H1 (cell line): ENCODE results near the gene HEBP2. TPM values are rescaled to one million over a fixed set of nuclear protein-coding genes. Genes with fewer than 3 reads are reported as not detected.

ENCODE experiments used
- CTCF ChIA-PET: fragments of 300-600 bp; sonication (Branson Sonifier 250); formaldehyde crosslinking; loops from one replicate; lab custom pipeline; 2021; ENCODE audit not compliant: partially characterized antibody; lab: Charles Lee
- POLR2A ChIA-PET: fragments of 300-600 bp; sonication (Branson Sonifier 250); formaldehyde crosslinking; loops from one replicate; lab custom pipeline; 2021; ENCODE audit warnings: inconsistent platforms; ENCODE audit not compliant: partially characterized antibody; lab: Charles Lee
- DNase-seq, 2 experiments: peaks; one replicate each; pipeline versions ENCODE4 v3.0.0 to v3.0.0-alpha.2; 2010 to 2022; ENCODE audit warnings: low spot score in 2 of 2, low read depth in 1 of 2, mixed read lengths in 1 of 2
- FAIRE-seq: peaks from 2 replicates; lab custom pipeline; 2011; peaks lifted over from hg19 to GRCh38; lab: Jason Lieb, UNC
- H2AFZ ChIP-seq: 2 replicates; pipeline ENCODE4 v1.8.1; 2012; ENCODE audit warnings: low read length, inconsistent platforms
- H2AK5ac ChIP-seq: 2 replicates; pipeline ENCODE4 v1.6.1; 2013; ENCODE audit warnings: low read depth, low read length
- H2BK120ac ChIP-seq: replicated peaks from 2 replicates; pipeline ENCODE3; 2013; ENCODE audit warnings: low read depth, low read length, inconsistent platforms
- H2BK12ac ChIP-seq: 2 replicates; pipeline ENCODE4 v1.6.1; 2013; ENCODE audit warnings: low read depth, low read length
- H2BK15ac ChIP-seq: 2 replicates; pipeline ENCODE4 v1.6.1; 2013; ENCODE audit warnings: low read length
- H2BK20ac ChIP-seq: 2 replicates; pipeline ENCODE4 v1.6.1; 2013; ENCODE audit warnings: low read length
- H2BK5ac ChIP-seq: 2 replicates; pipeline ENCODE4 v1.6.1; 2013; ENCODE audit warnings: low read depth, low read length
- H3K14ac ChIP-seq: 2 replicates; pipeline ENCODE4 v1.6.1; 2013; ENCODE audit warnings: inconsistent platforms; ENCODE audit not compliant: insufficient read length
- H3K18ac ChIP-seq: 2 replicates; pipeline ENCODE4 v1.6.1; 2013; ENCODE audit warnings: low read length; ENCODE audit errors: extremely low read depth
- H3K23ac ChIP-seq: 2 replicates; pipeline ENCODE4 v1.6.1; 2013; ENCODE audit warnings: inconsistent platforms; ENCODE audit not compliant: insufficient read length
- H3K23me2 ChIP-seq: 2 replicates; pipeline ENCODE4 v1.6.1; 2013; ENCODE audit warnings: low read depth, low read length
- H3K27ac ChIP-seq: 2 replicates; pipeline ENCODE4 v1.6.1; 2011; ENCODE audit warnings: low read depth, low read length, inconsistent platforms
- H3K27me3 ChIP-seq, 4 experiments: replicated peaks in 1 of 4; 1 replicate in 1 of 4; 2 replicates in 3 of 4; pipeline versions ENCODE4 v1.6.1 to v1.8.1; 2011 to 2013; ENCODE audit warnings: low read length in 3 of 4, mild to moderate bottlenecking in 3 of 4, inconsistent platforms in 2 of 4, mixed read lengths in 2 of 4, moderate library complexity in 1 of 4; ENCODE audit not compliant: control insufficient read depth in 3 of 4, insufficient read depth in 3 of 4; ENCODE audit errors: extremely low read depth in 1 of 4
- H3K36me3 ChIP-seq, 4 experiments: 2 replicates each; pipeline versions ENCODE4 v1.6.1 to v1.8.1; 2011 to 2013; ENCODE audit warnings: mild to moderate bottlenecking in 4 of 4, low read length in 3 of 4, moderate library complexity in 2 of 4, control low read depth in 1 of 4, inconsistent platforms in 1 of 4; ENCODE audit not compliant: insufficient read depth in 4 of 4, control insufficient read depth in 2 of 4
- H3K4ac ChIP-seq: replicated peaks from 2 replicates; pipeline ENCODE3; 2013; ENCODE audit warnings: low read length, low read depth, mixed read lengths, inconsistent platforms; ENCODE audit not compliant: insufficient read length
- H3K4me1 ChIP-seq, 4 experiments: replicated peaks in 1 of 4; 1 replicate in 1 of 4; 2 replicates in 3 of 4; pipeline versions ENCODE4 v1.6.1 to v1.8.1; 2011 to 2013; ENCODE audit warnings: low read length in 3 of 4, inconsistent platforms in 2 of 4, mixed read lengths in 1 of 4; ENCODE audit not compliant: insufficient read depth in 4 of 4, control insufficient read depth in 3 of 4
- H3K4me2 ChIP-seq, 2 experiments: 2 replicates each; pipeline versions ENCODE4 v1.6.1 to v1.8.1; 2011 to 2013; ENCODE audit warnings: low read depth in 2 of 2, low read length in 2 of 2, control low read depth in 1 of 2, inconsistent platforms in 1 of 2, mild to moderate bottlenecking in 1 of 2; ENCODE audit not compliant: insufficient read depth in 1 of 2
- H3K4me3 ChIP-seq, 4 experiments: fragments of 200-600, 300-600 bp in 1 of 4; sonication (generic), shearing (Covaris generic), sonication (Bioruptor Twin) in 1 of 4; 2 replicates each; pipeline versions ENCODE4 v1.5.1 to v1.8.1; 2011 to 2016; ENCODE audit warnings: low read length in 4 of 4, low read depth in 3 of 4, control low read depth in 2 of 4, inconsistent platforms in 2 of 4, mild to moderate bottlenecking in 2 of 4, mixed read lengths in 1 of 4, moderate library complexity in 1 of 4; ENCODE audit not compliant: insufficient read depth in 2 of 4; ENCODE audit errors: extremely low read depth in 1 of 4
- H3K56ac ChIP-seq: replicated peaks from 2 replicates; pipeline ENCODE3; 2013; ENCODE audit warnings: low read depth, mild to moderate bottlenecking, mixed read lengths, low read length, inconsistent platforms; ENCODE audit not compliant: insufficient read length
- H3K79me1 ChIP-seq: 2 replicates; pipeline ENCODE4 v1.6.1; 2013; ENCODE audit warnings: low read depth, low read length, control low read depth
- H3K79me2 ChIP-seq, 2 experiments: 2 replicates each; pipeline versions ENCODE4 v1.6.1 to v1.8.1; 2012 to 2013; ENCODE audit warnings: low read length in 2 of 2, mild to moderate bottlenecking in 2 of 2, inconsistent platforms in 1 of 2; ENCODE audit not compliant: insufficient read depth in 2 of 2, control insufficient read depth in 1 of 2
- H3K9ac ChIP-seq, 4 experiments: replicated peaks in 1 of 4; 1 replicate in 1 of 4; 2 replicates in 3 of 4; pipeline versions ENCODE4 v1.6.1 to v1.8.1; 2011 to 2013; ENCODE audit warnings: low read depth in 3 of 4, low read length in 3 of 4, control low read depth in 2 of 4, mild to moderate bottlenecking in 2 of 4, moderate library complexity in 2 of 4, inconsistent platforms in 1 of 4; ENCODE audit errors: extremely low read depth in 1 of 4
- H3K9me3 ChIP-seq, 2 experiments: 2 replicates each; pipeline versions ENCODE4 v1.6.1 to v1.8.1; 2012 to 2013; ENCODE audit warnings: mild to moderate bottlenecking in 2 of 2, moderate library complexity in 2 of 2, control low read depth in 1 of 2, inconsistent platforms in 1 of 2, low read depth in 1 of 2, low read length in 1 of 2, mixed read lengths in 1 of 2; ENCODE audit not compliant: insufficient read depth in 2 of 2
- H4K20me1 ChIP-seq, 2 experiments: replicated peaks in 1 of 2; 2 replicates each; pipeline versions ENCODE3 to v1.8.1; 2011 to 2013; ENCODE audit warnings: inconsistent platforms in 2 of 2, low read length in 2 of 2, mild to moderate bottlenecking in 1 of 2; ENCODE audit not compliant: insufficient read depth in 2 of 2, control insufficient read depth in 1 of 2
- H4K5ac ChIP-seq: 2 replicates; pipeline ENCODE4 v1.6.1; 2013; ENCODE audit warnings: low read length, low read depth, mixed read lengths, inconsistent platforms; ENCODE audit not compliant: insufficient read length
- H4K8ac ChIP-seq: 2 replicates; pipeline ENCODE4 v1.8.0; 2013; ENCODE audit warnings: mild to moderate bottlenecking, moderate library complexity, low read length, inconsistent platforms; ENCODE audit not compliant: insufficient read depth; ENCODE audit errors: extremely low read depth
- H4K91ac ChIP-seq: replicated peaks from 2 replicates; pipeline ENCODE3; 2013; ENCODE audit warnings: low read length, mixed read lengths, inconsistent platforms; ENCODE audit not compliant: insufficient read length
- JUND ChIP-seq: IDR thresholded peaks from 2 replicates; pipeline ENCODE4 v1.6.1; 2011; ENCODE audit warnings: mild to moderate bottlenecking, improper control_type of control experiment, low read length
- RBBP5 ChIP-seq: IDR thresholded peaks from 2 replicates; pipeline ENCODE4 v1.7.1; 2012; ENCODE audit warnings: low read depth, mild to moderate bottlenecking, inconsistent platforms, low read length, moderate library complexity, borderline replicate concordance
- RFX5 ChIP-seq: IDR thresholded peaks from 2 replicates; pipeline ENCODE4 v1.6.1; 2011; ENCODE audit warnings: low read depth, low read length, improper control_type of control experiment, borderline replicate concordance
- SIRT6 ChIP-seq: IDR thresholded peaks from one replicate; pipeline ENCODE4 v1.7.1; 2012; ENCODE audit warnings: low read length, inconsistent platforms
- SIX5 ChIP-seq: IDR thresholded peaks from 2 replicates; pipeline ENCODE4 v1.6.1; 2011; ENCODE audit warnings: mild to moderate bottlenecking, low read depth, low read length
- SP4 ChIP-seq: IDR thresholded peaks from 2 replicates; pipeline ENCODE4 v1.6.1; 2012; ENCODE audit warnings: low read length, inconsistent platforms
- TCF12 ChIP-seq: IDR thresholded peaks from 2 replicates; pipeline ENCODE4 v1.6.1; 2011; ENCODE audit warnings: low read depth, mild to moderate bottlenecking, low read length
- ZNF274 ChIP-seq: IDR thresholded peaks from 2 replicates; pipeline ENCODE4 v1.7.0; 2012; ENCODE audit warnings: low read length, borderline replicate concordance; ENCODE audit errors: extremely low read depth
- polyA plus RNA-seq, 7 experiments: library from polyadenylated mRNA; depleted of rRNA in 3 of 7; stranded (reverse) in 5 of 7; unstranded in 2 of 7; fragments of >200 nt in 5 of 7; fragments of 200-250 nt in 2 of 7; gene quantifications; 1 replicate in 5 of 7; 2 replicates in 1 of 7; 4 replicates in 1 of 7; pipeline versions ENCODE4 v1.2.1 to v1.2.3, GENCODE V29; 2011 to 2013; ENCODE audit warnings: missing spikeins in 2 of 7, mixed read lengths in 2 of 7
- total RNA-seq: library from RNA; stranded (reverse); fragmentation: NEBNext Ultra II Directional; extraction: Animal tissue kit (Norgen Biotek cat#: 25700); gene quantifications from 2 replicates; pipeline ENCODE4 v1.2.1, GENCODE V29; 2021
- TF ChIP-seq, protein P1 (sequence below): IDR thresholded peaks from 2 replicates; pipeline ENCODE4 v1.6.1; 2012; ENCODE audit warnings: inconsistent platforms
- TF ChIP-seq, protein P2 (sequence below): IDR thresholded peaks from 2 replicates; pipeline ENCODE4 v1.6.1; 2011; ENCODE audit warnings: low read length, improper control_type of control experiment

HEBP2 gene
- total and polyA plus RNA-seq, 2 of the 8 experiments (the other 6 are each of a cell fraction or from before 2014, with no cell fraction given) = 6.5 to 37.9 TPM

- Histone ChIP-seq H3K27ac (no peak overlapping the region), H2BK12ac (no peak overlapping the region), H3K36me3 (no peaks in the 10 kb centered on the region), H3K18ac (no peak overlapping the region), H2AFZ (no peak overlapping the region), H3K9me3 (no peaks in the 10 kb centered on the region), H3K79me1 (no peaks in the 10 kb centered on the region), H3K23me2 (no peaks in the 10 kb centered on the region), H4K5ac (no peak overlapping the region), H4K8ac (no peak overlapping the region), H3K14ac (no peak overlapping the region), H4K91ac (no peak overlapping the region), H3K9ac (no peak overlapping the region), H3K4me3 (no peak overlapping the region), H4K20me1 (no peaks in the 10 kb centered on the region), H2BK120ac (no peak overlapping the region), H3K4me2 (no peak overlapping the region), H2BK5ac (no peak overlapping the region), H3K56ac (no peak overlapping the region), H2BK15ac (no peak overlapping the region), H3K4ac (no peak overlapping the region), H3K79me2 (no peaks in the 10 kb centered on the region), H3K27me3 (no peaks in the 10 kb centered on the region), H2AK5ac (no peak overlapping the region), H3K23ac (no peak overlapping the region), H2BK20ac (no peak overlapping the region), H3K4me1 (peaks cover 0 to 8% (median 1%) of the 10 kb centered on the region in 4 experiments; a peak in 2 of 7 replicates)
- DNase-seq (no peak), FAIRE-seq (no peak)
- POLR2A ChIA-PET = no interaction called here
- CTCF ChIA-PET = interaction anchor here (0.6 to 1.8 kb wide), 4 partner anchors 18 to 91 kb away, joined by 3 to 5 read pairs (median 4); no protein-coding TSS in a partner anchor
- TF ChIP-seq RBBP5 = no peak
- no peak for TF ChIP-seq SIRT6
- TF ChIP-seq, protein P1, sequence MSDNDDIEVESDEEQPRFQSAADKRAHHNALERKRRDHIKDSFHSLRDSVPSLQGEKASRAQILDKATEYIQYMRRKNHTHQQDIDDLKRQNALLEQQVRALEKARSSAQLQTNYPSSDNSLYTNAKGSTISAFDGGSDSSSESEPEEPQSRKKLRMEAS = no peak
- TF ChIP-seq ZNF274 = no peak
- no peak for TF ChIP-seq JUND
- TF ChIP-seq SIX5 = no peak
- TF ChIP-seq TCF12 = no peak
- TF ChIP-seq, protein P2, sequence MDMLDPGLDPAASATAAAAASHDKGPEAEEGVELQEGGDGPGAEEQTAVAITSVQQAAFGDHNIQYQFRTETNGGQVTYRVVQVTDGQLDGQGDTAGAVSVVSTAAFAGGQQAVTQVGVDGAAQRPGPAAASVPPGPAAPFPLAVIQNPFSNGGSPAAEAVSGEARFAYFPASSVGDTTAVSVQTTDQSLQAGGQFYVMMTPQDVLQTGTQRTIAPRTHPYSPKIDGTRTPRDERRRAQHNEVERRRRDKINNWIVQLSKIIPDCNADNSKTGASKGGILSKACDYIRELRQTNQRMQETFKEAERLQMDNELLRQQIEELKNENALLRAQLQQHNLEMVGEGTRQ = no peak
- TF ChIP-seq RFX5 = no peak
- TF ChIP-seq SP4 = no peak
These were observed 27.0 kb upstream of the HEBP2 start for GRCh38 chr6:138377042-138377441.
